ENCODE results near the gene ZSCAN5A.

The ZSCAN5A gene

DNA sequence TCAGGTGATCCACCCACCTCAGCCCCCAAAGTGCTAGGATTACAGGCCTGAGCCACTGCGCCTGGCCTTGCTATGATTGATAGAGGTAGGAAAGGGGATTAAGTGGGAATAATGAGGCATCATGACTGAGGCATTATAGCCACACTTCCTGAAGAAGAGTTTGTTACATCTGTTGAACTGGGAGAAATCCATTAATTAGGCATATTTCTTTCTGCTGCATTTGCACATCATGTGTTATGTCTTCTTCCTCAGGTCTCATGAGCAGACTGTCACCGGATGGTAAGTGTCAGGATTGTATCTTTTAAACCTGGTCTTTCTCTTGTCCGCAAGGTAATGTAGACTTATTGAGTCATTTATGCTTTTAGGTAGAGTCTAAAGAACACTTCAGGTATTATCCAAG is 29.9 kb downstream of the ZSCAN5A start:
- CTCF ChIA-PET: no interaction called here
- no peak for DNase-seq (ENCODE audit: extremely low spot score)
- TF ChIP-seq, protein P1, sequence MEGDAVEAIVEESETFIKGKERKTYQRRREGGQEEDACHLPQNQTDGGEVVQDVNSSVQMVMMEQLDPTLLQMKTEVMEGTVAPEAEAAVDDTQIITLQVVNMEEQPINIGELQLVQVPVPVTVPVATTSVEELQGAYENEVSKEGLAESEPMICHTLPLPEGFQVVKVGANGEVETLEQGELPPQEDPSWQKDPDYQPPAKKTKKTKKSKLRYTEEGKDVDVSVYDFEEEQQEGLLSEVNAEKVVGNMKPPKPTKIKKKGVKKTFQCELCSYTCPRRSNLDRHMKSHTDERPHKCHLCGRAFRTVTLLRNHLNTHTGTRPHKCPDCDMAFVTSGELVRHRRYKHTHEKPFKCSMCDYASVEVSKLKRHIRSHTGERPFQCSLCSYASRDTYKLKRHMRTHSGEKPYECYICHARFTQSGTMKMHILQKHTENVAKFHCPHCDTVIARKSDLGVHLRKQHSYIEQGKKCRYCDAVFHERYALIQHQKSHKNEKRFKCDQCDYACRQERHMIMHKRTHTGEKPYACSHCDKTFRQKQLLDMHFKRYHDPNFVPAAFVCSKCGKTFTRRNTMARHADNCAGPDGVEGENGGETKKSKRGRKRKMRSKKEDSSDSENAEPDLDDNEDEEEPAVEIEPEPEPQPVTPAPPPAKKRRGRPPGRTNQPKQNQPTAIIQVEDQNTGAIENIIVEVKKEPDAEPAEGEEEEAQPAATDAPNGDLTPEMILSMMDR (IDR thresholded peaks at IDR 0.05; ENCODE audit: control extremely low read depth, extremely low read depth, low read depth, missing control alignments): no peak
- POLR2A ChIA-PET: no interaction called here

DNA sequence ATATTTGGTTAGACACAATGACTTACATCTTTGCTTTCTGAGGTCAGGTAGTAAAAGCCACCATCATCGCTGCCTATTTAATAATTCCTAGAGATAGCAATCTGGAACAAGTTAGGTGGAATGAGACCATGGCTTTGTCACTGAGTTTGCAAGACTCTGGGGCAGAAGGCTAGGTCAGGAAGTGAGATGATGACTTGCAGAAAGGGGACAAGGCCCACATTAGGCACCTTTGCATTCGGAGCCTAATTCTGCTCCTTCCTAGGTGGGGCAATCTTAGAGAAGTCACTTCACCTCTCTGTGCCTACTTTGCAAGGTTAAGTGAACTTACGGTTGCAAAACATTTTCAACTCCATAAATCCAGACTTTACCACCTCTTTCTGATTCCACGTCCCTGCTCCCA is 31.8 kb downstream of the ZSCAN5A start:
- POLR2A ChIA-PET: no interaction called here
- CTCF ChIA-PET: interaction anchor here (1.4 to 2.7 kb wide), 3 partner anchors 27 to 50 kb away, joined by 3 to 11 read pairs (median 6); no protein-coding TSS in a partner anchor
- TF ChIP-seq, protein P1 (IDR thresholded peaks at IDR 0.05; ENCODE audit: control extremely low read depth, extremely low read depth, low read depth, missing control alignments): no peak
- DNase-seq (ENCODE audit: extremely low spot score): no peak

DNA sequence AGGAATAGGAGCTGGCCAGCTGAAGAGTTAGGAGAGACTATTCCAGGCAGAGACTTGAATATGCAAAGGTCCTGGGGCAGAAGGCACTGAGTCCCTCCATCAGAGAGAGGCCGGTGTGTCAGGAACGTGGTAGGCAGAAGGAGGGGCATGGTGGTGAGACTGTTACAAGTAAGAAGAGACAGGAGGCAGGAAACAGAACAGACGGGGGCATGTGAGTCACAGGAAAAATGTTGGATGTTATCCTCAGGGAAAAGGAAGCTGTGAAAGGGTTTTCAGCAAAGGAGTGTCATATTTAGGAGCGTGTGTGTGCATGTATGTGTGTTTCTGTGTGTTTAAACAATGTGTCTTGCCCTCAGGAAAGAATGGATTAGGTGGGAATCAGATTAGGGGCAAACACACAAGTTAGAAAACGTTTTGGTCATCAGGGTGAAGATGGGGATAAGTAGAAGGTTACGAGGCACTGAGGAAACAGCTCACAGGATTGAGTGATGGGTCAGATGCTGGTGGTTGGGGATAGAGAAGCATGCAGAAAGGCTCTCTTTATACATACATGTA is 41.0 kb downstream of the ZSCAN5A start:
- DNase-seq (ENCODE audit: extremely low spot score): no peak
- ChIA-PET POLR2A (interaction anchor here (0.6 kb wide), 1 partner anchor 41 kb away, joined by 7 read pairs; the partner anchor contains the start of gene ZSCAN5A), CTCF (interaction anchor here (1.2 to 2.5 kb wide), 4 partner anchors 9 to 76 kb away, joined by 3 to 6 read pairs (median 4); no protein-coding TSS in a partner anchor)
- TF ChIP-seq, protein P1 (IDR thresholded peaks at IDR 0.05; ENCODE audit: control extremely low read depth, extremely low read depth, low read depth, missing control alignments): no peak

DNA sequence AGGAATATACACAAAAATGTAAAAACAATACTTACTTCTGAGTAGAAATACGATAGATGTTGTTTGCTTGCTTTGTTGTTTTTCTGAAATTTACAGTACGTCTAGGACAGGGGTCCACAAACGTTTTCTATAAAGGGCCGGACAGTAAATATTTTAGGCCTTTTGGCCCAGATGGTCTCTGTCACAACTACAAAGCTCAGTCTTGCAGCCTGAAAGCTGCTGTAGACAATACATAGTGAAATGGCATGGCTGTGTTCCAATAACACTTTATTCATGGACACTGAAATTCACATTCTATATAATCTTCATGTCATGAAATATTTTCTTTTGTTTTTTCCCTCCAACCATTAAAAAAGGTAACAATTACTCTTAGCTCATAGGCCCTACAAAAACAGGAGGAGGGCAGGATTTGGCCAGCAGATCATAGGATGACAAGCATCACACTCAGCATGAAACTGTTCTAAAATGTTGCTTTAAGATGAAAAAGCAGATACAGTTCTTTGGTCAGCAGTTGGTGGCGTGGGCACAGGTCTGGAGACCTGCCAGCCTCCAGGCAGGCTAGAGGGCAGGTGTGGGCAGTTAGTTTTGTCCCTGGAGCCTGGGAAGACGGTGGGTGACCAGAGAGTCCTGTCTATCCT is 42.4 kb downstream of the ZSCAN5A start, which contains the start of gene EDDM13:
Gene EDDM13 (plus strand): TSS at position 588 of the 638 bp plus-strand sequence. CDS start 87 bp downstream, outside the sequence.
- TF ChIP-seq, protein P1 (IDR thresholded peaks at IDR 0.05; ENCODE audit: control extremely low read depth, extremely low read depth, low read depth, missing control alignments): no peak
- POLR2A ChIA-PET: interaction anchor here (0.6 kb wide), 1 partner anchor 586 kb away, joined by 7 read pairs; no protein-coding TSS in a partner anchor
- CTCF ChIA-PET: interaction anchor here (1.2 to 3.5 kb wide), 3 partner anchors 19 to 206 kb away, joined by 4 to 28 read pairs (median 12); no protein-coding TSS in a partner anchor
- DNase-seq (ENCODE audit: extremely low spot score): no peak

DNA sequence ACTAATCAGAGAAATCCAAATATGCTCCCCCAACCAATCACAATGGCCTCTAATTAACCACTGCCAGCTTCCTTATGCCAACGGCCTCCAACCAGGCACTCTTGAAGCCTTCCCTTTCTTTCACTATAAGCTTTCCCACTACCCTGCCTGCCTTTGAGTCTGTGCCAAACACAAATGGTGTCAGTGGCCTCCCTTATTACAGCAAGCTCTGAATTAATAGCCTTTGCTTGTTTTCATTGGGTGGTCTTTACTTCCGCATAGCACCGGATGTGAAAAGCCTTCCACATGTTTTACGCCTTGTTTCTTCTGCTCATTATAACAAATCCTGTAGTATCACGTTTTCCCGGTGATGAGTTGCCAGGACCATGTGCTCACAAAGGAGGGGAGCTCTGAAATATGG is 43.5 kb downstream of the ZSCAN5A start:
- DNase-seq (ENCODE audit: extremely low spot score): no peak
- ChIA-PET POLR2A (no interaction called here), CTCF (interaction anchor here (1.1 to 3.5 kb wide), 4 partner anchors 10 to 62 kb away, joined by 5 to 28 read pairs (median 10); no protein-coding TSS in a partner anchor)
- TF ChIP-seq, protein P1 (IDR thresholded peaks at IDR 0.05; ENCODE audit: control extremely low read depth, extremely low read depth, low read depth, missing control alignments): no peak

DNA sequence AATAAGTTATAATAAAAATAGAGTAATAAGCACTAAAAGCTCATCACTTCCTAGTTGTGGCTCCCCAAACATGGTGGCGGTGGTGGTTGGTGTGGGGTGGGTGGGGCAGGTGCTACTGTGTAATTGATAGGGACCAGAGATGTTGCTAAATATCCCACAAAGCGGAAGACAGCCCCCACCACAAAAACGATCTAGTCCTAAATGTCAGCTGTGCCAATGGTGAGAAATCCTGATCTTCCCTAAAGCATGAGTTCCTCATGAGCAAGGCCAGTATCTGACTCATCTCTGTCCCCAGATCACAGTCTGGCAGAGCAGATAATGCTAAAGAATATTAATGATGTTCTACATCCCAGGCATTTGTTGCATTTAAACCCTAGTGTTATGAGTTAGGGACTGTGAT is 44.0 kb downstream of the ZSCAN5A start:
- DNase-seq (ENCODE audit: extremely low spot score): no peak
- TF ChIP-seq, protein P1 (IDR thresholded peaks at IDR 0.05; ENCODE audit: control extremely low read depth, extremely low read depth, low read depth, missing control alignments): no peak
- ChIA-PET POLR2A (no interaction called here), CTCF (interaction anchor here (1.1 to 3.5 kb wide), 4 partner anchors 10 to 63 kb away, joined by 5 to 28 read pairs (median 10); no protein-coding TSS in a partner anchor)
